A549 (cell line): ENCODE data around the gene MEOX1.

ENCODE experiments used
- CEBPB ChIP-seq, 2 experiments: fragments of >200 bp in 1 of 2; sonication (Bioruptor Twin) in 1 of 2; formaldehyde crosslinking in 1 of 2; IDR thresholded peaks; 2 replicates each; pipeline ENCODE4 v1.6.1; 2012 to 2016
- CHD4 ChIP-seq: fragments of 200-600 bp; sonication (generic); IDR thresholded peaks from 2 replicates; pipeline ENCODE4 v1.6.1; 2016; ENCODE audit warnings: antibody characterized with exemption, mild to moderate bottlenecking, borderline replicate concordance
- CTCF ChIP-seq: fragments of >200 bp; sonication (Bioruptor Twin); formaldehyde crosslinking; IDR thresholded peaks from 3 replicates; pipeline ENCODE4 v1.5.1; 2016
- EP300 ChIP-seq, 2 experiments: fragments of >200 bp; sonication (Bioruptor Twin); formaldehyde crosslinking; IDR thresholded peaks; 2 replicates in 1 of 2; 3 replicates in 1 of 2; pipeline ENCODE4 v1.6.1; 2016 to 2017
- HOXA7 ChIP-seq: fragments of 250-450 bp; sonication (Bioruptor Pico); IDR thresholded peaks from 2 replicates; pipeline ENCODE4 v1.5.0; 2020; ENCODE audit warnings: mild to moderate bottlenecking, moderate library complexity
- MAX ChIP-seq: IDR thresholded peaks from 2 replicates; pipeline ENCODE4 v1.6.1; 2012
- NFE2L2 ChIP-seq: fragments of 150-350 bp; conservative IDR thresholded peaks from 2 replicates; pipeline ENCODE4 v1.6.1; 2014; ENCODE audit warnings: low read length
- POLR2A ChIP-seq: IDR thresholded peaks from 2 replicates; pipeline ENCODE4 v1.6.1; 2012; ENCODE audit warnings: mild to moderate bottlenecking, low read length
- ZC3H11A ChIP-seq: fragments of 450-650 bp; IDR thresholded peaks from 2 replicates; pipeline ENCODE4 v1.6.1; 2014; ENCODE audit warnings: antibody characterized with exemption, mild to moderate bottlenecking
- TF ChIP-seq, protein P1 (sequence below): IDR thresholded peaks from 2 replicates; pipeline ENCODE4 v1.6.1; 2012; ENCODE audit warnings: low read depth, borderline replicate concordance

DNA sequence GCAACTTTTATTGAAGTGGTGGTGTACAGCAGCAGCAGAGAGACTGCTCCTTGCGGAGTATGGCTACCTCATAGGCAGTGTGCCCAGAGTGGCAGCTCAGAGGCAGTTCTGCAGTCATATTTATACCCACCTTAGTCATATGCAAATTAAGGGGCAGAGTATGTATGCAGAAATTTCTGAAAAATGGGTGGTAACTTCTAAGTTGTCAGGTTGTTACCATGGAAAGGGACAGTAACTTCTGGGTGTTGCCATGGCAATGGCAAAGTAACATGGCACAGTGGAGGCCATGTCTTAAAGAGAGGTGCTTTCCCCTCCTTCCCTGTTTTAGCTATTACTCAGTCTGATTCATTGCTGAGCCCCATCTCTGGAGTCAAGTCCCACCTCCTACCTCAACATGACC lies 53.4 kb downstream of the MEOX1 start:
- TF ChIP-seq POLR2A (no peak), CTCF (no peak), EP300 (IDR thresholded peaks at IDR 0.05) (no peak), CHD4 (no peak), ZC3H11A (no peak), NFE2L2 (no peak), HOXA7 (CRISPR knock-in tag) (no peak), MAX (no peak), CEBPB (IDR thresholded peaks at IDR 0.05) (no peak)
- TF ChIP-seq, protein P1, sequence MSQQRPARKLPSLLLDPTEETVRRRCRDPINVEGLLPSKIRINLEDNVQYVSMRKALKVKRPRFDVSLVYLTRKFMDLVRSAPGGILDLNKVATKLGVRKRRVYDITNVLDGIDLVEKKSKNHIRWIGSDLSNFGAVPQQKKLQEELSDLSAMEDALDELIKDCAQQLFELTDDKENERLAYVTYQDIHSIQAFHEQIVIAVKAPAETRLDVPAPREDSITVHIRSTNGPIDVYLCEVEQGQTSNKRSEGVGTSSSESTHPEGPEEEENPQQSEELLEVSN = no peak
